ENCODE measurements around the gene TCF15.

DNA sequence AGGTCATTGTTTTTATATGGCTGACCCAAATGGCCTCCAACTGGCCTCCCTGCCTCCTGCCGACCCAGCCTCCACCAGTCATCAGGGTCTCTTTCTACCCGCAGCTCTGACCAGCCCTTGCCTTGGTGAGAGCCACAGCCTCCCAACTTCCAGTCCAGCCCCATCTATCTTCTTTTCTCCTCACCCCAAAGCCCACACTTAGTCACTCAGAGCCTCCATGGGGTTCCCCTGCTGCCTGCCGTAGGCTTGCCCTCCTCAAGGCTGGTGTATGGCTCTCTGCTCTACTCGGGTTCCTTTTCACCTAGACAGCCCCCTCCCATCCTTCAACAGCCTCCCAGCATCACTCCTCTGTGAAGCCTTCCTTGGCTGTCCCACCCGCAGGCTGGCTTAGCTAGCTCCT lies 18.2 kb downstream of the TCF15 start:
- TF ChIP-seq, protein P1, sequence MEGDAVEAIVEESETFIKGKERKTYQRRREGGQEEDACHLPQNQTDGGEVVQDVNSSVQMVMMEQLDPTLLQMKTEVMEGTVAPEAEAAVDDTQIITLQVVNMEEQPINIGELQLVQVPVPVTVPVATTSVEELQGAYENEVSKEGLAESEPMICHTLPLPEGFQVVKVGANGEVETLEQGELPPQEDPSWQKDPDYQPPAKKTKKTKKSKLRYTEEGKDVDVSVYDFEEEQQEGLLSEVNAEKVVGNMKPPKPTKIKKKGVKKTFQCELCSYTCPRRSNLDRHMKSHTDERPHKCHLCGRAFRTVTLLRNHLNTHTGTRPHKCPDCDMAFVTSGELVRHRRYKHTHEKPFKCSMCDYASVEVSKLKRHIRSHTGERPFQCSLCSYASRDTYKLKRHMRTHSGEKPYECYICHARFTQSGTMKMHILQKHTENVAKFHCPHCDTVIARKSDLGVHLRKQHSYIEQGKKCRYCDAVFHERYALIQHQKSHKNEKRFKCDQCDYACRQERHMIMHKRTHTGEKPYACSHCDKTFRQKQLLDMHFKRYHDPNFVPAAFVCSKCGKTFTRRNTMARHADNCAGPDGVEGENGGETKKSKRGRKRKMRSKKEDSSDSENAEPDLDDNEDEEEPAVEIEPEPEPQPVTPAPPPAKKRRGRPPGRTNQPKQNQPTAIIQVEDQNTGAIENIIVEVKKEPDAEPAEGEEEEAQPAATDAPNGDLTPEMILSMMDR (IDR thresholded peaks at IDR 0.05; ENCODE audit: low read length), result no peak
- TF ChIP-seq EZH2 (IDR thresholded peaks at IDR 0.05; ENCODE audit: borderline replicate concordance, low read length), result no peak

All from OCI-LY1 (cell line).